Brain microvascular endothelial cell (primary cell): Measurements from ENCODE around the gene USP2.

ENCODE experiments used
- DNase-seq: peaks from one replicate; pipeline ENCODE4 v3.0.0-alpha.2; 2020
- H3K27ac ChIP-seq: fragments of 250-450 bp; sonication (Bioruptor Pico); 2 replicates; pipeline ENCODE4 v1.5.1; 2020; ENCODE audit warnings: mild to moderate bottlenecking, moderate library complexity
- H3K27me3 ChIP-seq: fragments of 250-450 bp; sonication (Bioruptor Pico); replicated peaks from 2 replicates; pipeline ENCODE4 v1.5.1; 2020; ENCODE audit warnings: mild to moderate bottlenecking
- H3K36me3 ChIP-seq: fragments of 250-450 bp; sonication (Bioruptor Pico); replicated peaks from 2 replicates; pipeline ENCODE4 v1.5.1; 2020; ENCODE audit warnings: mild to moderate bottlenecking
- H3K4me3 ChIP-seq: 2 replicates; pipeline ENCODE4 v1.5.1; 2011; ENCODE audit warnings: low read depth, mild to moderate bottlenecking, control low read depth, low read length, moderate library complexity
- CTCF ChIP-seq: IDR thresholded peaks from 2 replicates; pipeline ENCODE4 v1.5.1; 2011; ENCODE audit warnings: low read depth, mild to moderate bottlenecking, moderate library complexity, low read length, control low read depth, inconsistent platforms; ENCODE audit errors: missing control alignments
- in situ Hi-C: cut with HindIII; loops from 2 replicates; pipeline ENCODE4 v1.10.0; 2017; ENCODE audit warnings: low sequenced_read_pairs, low pct_ligation_motif_present

Gene USP2

GRCh38 chr11:119415966-119416365 lies 34.5 kb upstream of the USP2 start:
- no peaks in the 10 kb centered on the region for H3K27me3 ChIP-seq
- in situ Hi-C loops, result no loop called here
- no peak for DNase-seq
- TF ChIP-seq CTCF, result no peak
- no peak overlapping the region for H3K4me3 ChIP-seq
- H3K27ac ChIP-seq, result no peak overlapping the region
- H3K36me3 ChIP-seq, result no peaks in the 10 kb centered on the region

- Histone ChIP-seq H3K4me3 (no peak overlapping the region), H3K27me3 (no peaks in the 10 kb centered on the region), H3K36me3 (no peaks in the 10 kb centered on the region), H3K27ac (no peak overlapping the region)
- in situ Hi-C loops, result no loop called here
- no peak for TF ChIP-seq CTCF
- no peak for DNase-seq
Observed at GRCh38 chr11:119415517-119415916, 34.0 kb upstream of the USP2 start.

GRCh38 chr11:119414734-119415133 lies 33.2 kb upstream of the USP2 start:
- Histone ChIP-seq H3K27ac (no peak overlapping the region), H3K27me3 (no peaks in the 10 kb centered on the region), H3K4me3 (no peak overlapping the region), H3K36me3 (no peaks in the 10 kb centered on the region)
- no peak for TF ChIP-seq CTCF
- DNase-seq, result no peak
- in situ Hi-C loops, result no loop called here

- H3K27ac ChIP-seq, result no peak overlapping the region
- no peaks in the 10 kb centered on the region for H3K27me3 ChIP-seq
- no peak for DNase-seq
- TF ChIP-seq CTCF, result no peak
- H3K36me3 ChIP-seq, result no peaks in the 10 kb centered on the region
- H3K4me3 ChIP-seq, result no peak overlapping the region
- in situ Hi-C loops, result no loop called here
Observed at GRCh38 chr11:119414321-119414720, 32.8 kb upstream of the USP2 start.

- no peaks in the 10 kb centered on the region for H3K36me3 ChIP-seq
- no peak for TF ChIP-seq CTCF
- no peak overlapping the region for H3K4me3 ChIP-seq
- DNase-seq, result no peak
- in situ Hi-C loops, result no loop called here
- no peak overlapping the region for H3K27ac ChIP-seq
- H3K27me3 ChIP-seq, result no peaks in the 10 kb centered on the region
Observed at GRCh38 chr11:119412072-119412471, 30.6 kb upstream of the USP2 start.

- Histone ChIP-seq H3K27ac (no peak overlapping the region), H3K36me3 (no peaks in the 10 kb centered on the region), H3K27me3 (no peaks in the 10 kb centered on the region), H3K4me3 (no peak overlapping the region)
- DNase-seq, result no peak
- in situ Hi-C loops, result no loop called here
- no peak for TF ChIP-seq CTCF
Observed at GRCh38 chr11:119410501-119410900, 29.0 kb upstream of the USP2 start.
